22Rv1 (cell line): ENCODE results near the gene ZNF407.

Experiments
- ZFX ChIP-seq: fragments of 450-650 bp; IDR thresholded peaks from 2 replicates; pipeline ENCODE4 v1.6.1; 2017; ENCODE audit warnings: antibody characterized with exemption, borderline replicate concordance
- TF ChIP-seq, protein P1 (sequence below): fragments of 450-650 bp; IDR thresholded peaks from 2 replicates; pipeline ENCODE4 v1.5.1; 2017; ENCODE audit warnings: mild to moderate bottlenecking

- TF ChIP-seq, protein P1, sequence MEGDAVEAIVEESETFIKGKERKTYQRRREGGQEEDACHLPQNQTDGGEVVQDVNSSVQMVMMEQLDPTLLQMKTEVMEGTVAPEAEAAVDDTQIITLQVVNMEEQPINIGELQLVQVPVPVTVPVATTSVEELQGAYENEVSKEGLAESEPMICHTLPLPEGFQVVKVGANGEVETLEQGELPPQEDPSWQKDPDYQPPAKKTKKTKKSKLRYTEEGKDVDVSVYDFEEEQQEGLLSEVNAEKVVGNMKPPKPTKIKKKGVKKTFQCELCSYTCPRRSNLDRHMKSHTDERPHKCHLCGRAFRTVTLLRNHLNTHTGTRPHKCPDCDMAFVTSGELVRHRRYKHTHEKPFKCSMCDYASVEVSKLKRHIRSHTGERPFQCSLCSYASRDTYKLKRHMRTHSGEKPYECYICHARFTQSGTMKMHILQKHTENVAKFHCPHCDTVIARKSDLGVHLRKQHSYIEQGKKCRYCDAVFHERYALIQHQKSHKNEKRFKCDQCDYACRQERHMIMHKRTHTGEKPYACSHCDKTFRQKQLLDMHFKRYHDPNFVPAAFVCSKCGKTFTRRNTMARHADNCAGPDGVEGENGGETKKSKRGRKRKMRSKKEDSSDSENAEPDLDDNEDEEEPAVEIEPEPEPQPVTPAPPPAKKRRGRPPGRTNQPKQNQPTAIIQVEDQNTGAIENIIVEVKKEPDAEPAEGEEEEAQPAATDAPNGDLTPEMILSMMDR = no peak
- TF ChIP-seq ZFX = no peak
Measured at GRCh38 chr18:74695170-74695569, 97.5 kb downstream of the ZNF407 start.
